Measurements from ENCODE around the gene MINDY4. TPM values are rescaled to one million over a fixed set of nuclear protein-coding genes. Genes with fewer than 3 reads are reported as not detected.

The MINDY4 gene
- total and polyA plus RNA-seq, 10 of the 15 experiments (the other 5 are each of a cell fraction or from before 2014, with no cell fraction given): 0.10 to 0.90 (median 0.40) TPM

DNA sequence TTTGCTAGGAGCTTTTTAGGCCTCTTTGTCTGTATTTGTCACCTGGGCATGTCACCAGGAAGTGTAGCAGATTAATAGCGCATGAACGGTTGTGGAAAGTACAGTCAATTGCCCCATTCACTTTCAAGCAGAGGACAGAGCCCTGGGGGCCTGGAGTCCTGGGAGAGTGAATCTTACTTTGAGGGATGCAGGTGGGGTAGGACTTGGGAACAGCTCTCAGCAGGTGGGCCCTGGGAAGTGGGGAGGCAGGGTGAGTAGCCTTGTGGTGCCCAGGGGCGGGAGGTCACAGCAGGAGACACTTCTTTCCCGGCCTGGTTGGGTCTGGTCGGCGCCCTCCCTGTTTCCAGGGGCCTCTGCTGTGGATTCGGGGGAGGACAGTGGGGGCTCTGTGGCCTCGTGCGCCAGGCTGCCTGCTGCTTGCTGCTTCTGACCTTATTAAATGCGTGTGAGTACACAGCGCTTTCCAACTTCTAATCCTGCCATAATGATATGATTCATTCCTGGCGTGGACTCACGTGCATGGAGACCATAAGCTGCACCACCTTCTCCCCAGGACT lies 88.8 kb downstream of the MINDY4 start:
- Histone ChIP-seq H3K4me2 (ENCODE audit: control insufficient read depth, insufficient read depth) (no peak overlapping the region), H3K9ac (ENCODE audit: control insufficient read depth, insufficient read depth, low read length) (no peak overlapping the region), H3K79me2 (ENCODE audit: control insufficient read depth, insufficient read depth, low read length) (no peaks in the 10 kb centered on the region), H3K36me3 (ENCODE audit: control insufficient read depth in 2 of 2, insufficient read depth in 2 of 2, low read length in 1 of 2) (no peaks in the 10 kb centered on the region), H3K4me1 (ENCODE audit: control insufficient read depth, insufficient read depth, low read length) (no peaks in the 10 kb centered on the region), H2AFZ (ENCODE audit: control insufficient read depth, low read depth, low read length) (no peak overlapping the region), H3K9me3 (replicated peaks; ENCODE audit: control insufficient read depth, insufficient read depth, low read length) (no peaks in the 10 kb centered on the region), H3K27ac (ENCODE audit: control insufficient read depth, insufficient read depth) (no peak overlapping the region), H4K20me1 (ENCODE audit: control insufficient read depth, insufficient read depth) (no peaks in the 10 kb centered on the region; the same call in 1 of the 2 replicates), H3K4me3 (no peak overlapping the region), H3K27me3 (replicated peaks in 1 of 2; ENCODE audit: control insufficient read depth in 2 of 2, insufficient read depth in 2 of 2, low read length in 1 of 2) (no peaks in the 10 kb centered on the region)
- WGBS (ENCODE audit: insufficient coverage, insufficient replicate concordance, low lambda C conversion rate, missing lambda C conversion rate): 57% methylated on average over 13 of the region's 13 CpGs
- FAIRE-seq (no peak), DNase-seq (ENCODE audit: low read depth, low spot score) (no peak), ATAC-seq (no peak)
- SMC1A ChIA-PET (ENCODE audit: uncharacterized antibody, unreplicated experiment): no interaction called here
- intact Hi-C loops (cut with micrococcal nuclease; ENCODE audit: unreplicated experiment): no loop called here
- RAD21 ChIA-PET (ENCODE audit: unreplicated experiment): no interaction called here
- CTCF ChIA-PET: no interaction called here
- in situ Hi-C loops (cut with MboI): no loop called here
- TF ChIP-seq SUPT20H (IDR thresholded peaks at IDR 0.05; ENCODE audit: borderline replicate concordance, control insufficient read depth, low read depth, low read length) (no peak), FOXM1 (IDR thresholded peaks at IDR 0.05; ENCODE audit: low read depth, low read length) (no peak), YY1 (IDR thresholded peaks at IDR 0.05; ENCODE audit: low read depth, low read length) (no peak), NFXL1 (IDR thresholded peaks at IDR 0.05; ENCODE audit: borderline replicate concordance) (no peak), SIN3A (IDR thresholded peaks at IDR 0.05; ENCODE audit: low read depth, low read length) (no peak), GABPA (IDR thresholded peaks at IDR 0.05; ENCODE audit: low read depth) (no peak), ZNF622 (IDR thresholded peaks at IDR 0.05) (no peak), MYC (IDR thresholded peaks at IDR 0.05; ENCODE audit: insufficient read depth, insufficient read length, insufficient replicate concordance, low read length, severe bottlenecking) (no peak), NR2C1 (IDR thresholded peaks at IDR 0.05) (no peak), WRNIP1 (IDR thresholded peaks at IDR 0.05; ENCODE audit: borderline replicate concordance, low read depth, low read length) (no peak), KDM1A (IDR thresholded peaks at IDR 0.05; ENCODE audit: borderline replicate concordance) (no peak)
- BruUV-seq (replicated peaks): no TSS peak
- POLR2A ChIA-PET: no interaction called here
